Activated CD8-positive, alpha-beta T cell treated with anti-CD3 and anti-CD28 coated beads, Interleukin-2, amount 10 ng/mL, durations not matched to agents 7 days and 5 days (primary cell): ENCODE results near the gene CPLX3. TPM values are rescaled to one million over a fixed set of nuclear protein-coding genes. Genes with fewer than 3 reads are reported as not detected.
A peak's percentile ranks its signal among the peaks of the same experiment; 100 is the strongest.

Experiments used
- ATAC-seq: fragments of 150-1000 bp; cut with Tn5 transposase; one replicate; pipeline ENCODE4 v1.10.0; 2021; ENCODE audit warnings: moderate library complexity
- CTCF ChIA-PET: fragments of 350-600 bp; sonication (Branson Sonifier 250); formaldehyde crosslinking; loops from one replicate; lab custom pipeline; 2021; ENCODE audit warnings: antibody characterized with exemption; lab: Charles Lee
- POLR2A ChIA-PET: fragments of 350-600 bp; sonication (Branson Sonifier 250); formaldehyde crosslinking; loops from one replicate; lab custom pipeline; 2021; ENCODE audit warnings: antibody characterized with exemption; lab: Charles Lee
- DNase-seq: peaks from one replicate; pipeline ENCODE4 v3.0.0-alpha.2; 2020
- H3K27ac Mint-ChIP-seq: one replicate; pipeline ENCODE4 v1.8.0; 2021; ENCODE audit warnings: mild to moderate bottlenecking, mixed read lengths
- H3K27me3 Mint-ChIP-seq: one replicate; pipeline ENCODE4 v1.8.0; 2021; ENCODE audit warnings: low read depth, mixed read lengths
- H3K36me3 Mint-ChIP-seq: one replicate; pipeline ENCODE4 v1.8.0; 2021; ENCODE audit warnings: low read depth, mixed read lengths
- H3K4me1 Mint-ChIP-seq: one replicate; pipeline ENCODE4 v1.8.0; 2021; ENCODE audit warnings: low read depth, mixed read lengths
- H3K4me3 Mint-ChIP-seq: one replicate; pipeline ENCODE4 v1.8.0; 2021; ENCODE audit warnings: mild to moderate bottlenecking, mixed read lengths
- H3K9me3 Mint-ChIP-seq: one replicate; pipeline ENCODE4 v1.8.0; 2022; ENCODE audit warnings: mixed read lengths; ENCODE audit not compliant: insufficient read depth
- total RNA-seq, 2 experiments: library from RNA; stranded (reverse); gene quantifications; one replicate each; pipeline ENCODE4 v1.2.3, GENCODE V29; 2021

CPLX3 gene
- total RNA-seq, 2 experiments from 2014 or later: not detected

- ChIA-PET POLR2A (interaction anchor here (0.8 to 1.3 kb wide), 2 partner anchors 19 to 39 kb away, joined by 3 read pairs; partner anchors contain the start of gene CPLX3), CTCF (interaction anchor here (1.0 to 7.2 kb wide), 3 partner anchors 14 to 36 kb away, joined by 4 to 27 read pairs (median 4); no protein-coding TSS in a partner anchor)
- peaks cover 23% of the 10 kb centered on the region for H3K4me1 Mint-ChIP-seq
- no peak for DNase-seq
- H3K27ac Mint-ChIP-seq: peak overlapping the region; percentile 44
- H3K27me3 Mint-ChIP-seq: peaks cover 7% of the 10 kb centered on the region
- no peak overlapping the region for H3K4me3 Mint-ChIP-seq
- H3K36me3 Mint-ChIP-seq: peaks cover 25% of the 10 kb centered on the region
- no peak for ATAC-seq
- H3K9me3 Mint-ChIP-seq: no peaks in the 10 kb centered on the region
These were observed 19.1 kb upstream of the CPLX3 start for GRCh38 chr15:74807282-74807681.

GRCh38 chr15:74808078-74808839 is 18.2 kb upstream of the CPLX3 start:
- Mint-ChIP-seq H3K27me3 (peaks cover 7% of the 10 kb centered on the region), H3K27ac (peak overlapping the region; percentile 55), H3K9me3 (no peaks in the 10 kb centered on the region), H3K4me3 (no peak overlapping the region), H3K36me3 (peaks cover 18% of the 10 kb centered on the region), H3K4me1 (peaks cover 23% of the 10 kb centered on the region)
- POLR2A ChIA-PET: interaction anchor here (0.7 to 1.3 kb wide), 2 partner anchors 40 to 163 kb away, joined by 3 read pairs; no protein-coding TSS in a partner anchor
- CTCF ChIA-PET: interaction anchor here (0.6 to 7.2 kb wide), 7 partner anchors 9 to 93 kb away, joined by 3 to 27 read pairs (median 4); no protein-coding TSS in a partner anchor
- DNase-seq: no peak
- ATAC-seq: no peak

DNA sequence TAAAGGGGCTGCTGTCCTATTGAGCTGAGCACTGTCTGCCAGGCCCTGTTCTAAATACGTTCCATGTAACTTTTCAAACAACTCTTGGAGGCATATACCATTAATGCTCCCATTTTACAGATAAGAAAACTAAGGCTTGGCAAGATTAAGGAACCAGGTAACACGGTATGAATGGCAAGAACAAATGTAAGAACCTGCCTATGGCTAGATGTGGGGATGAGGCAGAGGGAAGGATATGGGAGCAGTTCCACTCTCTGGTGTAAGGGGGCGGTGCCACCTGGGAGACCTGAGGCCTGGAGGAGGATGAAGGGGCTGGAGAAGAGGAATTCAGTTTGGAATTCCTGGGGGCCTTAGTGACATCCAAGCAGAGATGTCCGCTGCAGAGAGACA is 17.6 kb upstream of the CPLX3 start:
- H3K4me3 Mint-ChIP-seq: no peak overlapping the region
- CTCF ChIA-PET: interaction anchor here (0.6 to 1.4 kb wide), 4 partner anchors 9 to 93 kb away, joined by 3 to 4 read pairs (median 4); no protein-coding TSS in a partner anchor
- H3K9me3 Mint-ChIP-seq: no peaks in the 10 kb centered on the region
- H3K27me3 Mint-ChIP-seq: peaks cover 7% of the 10 kb centered on the region
- POLR2A ChIA-PET: interaction anchor here (1.3 kb wide), 1 partner anchor 41 kb away, joined by 3 read pairs; no protein-coding TSS in a partner anchor
- peak overlapping the region; percentile 56 for H3K27ac Mint-ChIP-seq
- peaks cover 16% of the 10 kb centered on the region for H3K36me3 Mint-ChIP-seq
- peaks cover 23% of the 10 kb centered on the region for H3K4me1 Mint-ChIP-seq
- ATAC-seq (no peak), DNase-seq (no peak)

DNA sequence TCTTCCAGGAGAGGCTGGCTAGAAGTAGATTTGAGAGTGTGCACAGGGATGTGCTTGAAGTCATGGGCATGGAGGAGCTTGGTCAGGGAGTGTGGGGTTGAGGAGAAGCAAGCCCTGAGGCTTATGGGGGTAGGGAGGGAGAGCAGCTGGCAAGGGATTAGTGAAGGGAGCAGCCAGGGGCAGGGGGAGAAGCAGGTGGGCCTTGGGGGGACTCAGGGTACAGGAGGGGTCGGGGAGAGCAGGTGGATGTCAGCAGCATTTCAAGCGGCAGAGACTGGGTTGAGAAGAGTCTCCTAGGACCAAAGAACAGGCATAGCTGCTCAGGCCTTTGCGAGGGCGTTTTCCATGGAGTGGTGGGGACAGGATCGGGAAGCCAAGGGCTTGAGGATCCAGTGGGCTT is 17.2 kb upstream of the CPLX3 start:
- CTCF ChIA-PET: interaction anchor here (0.6 to 1.8 kb wide), 6 partner anchors 21 to 92 kb away, joined by 3 to 6 read pairs (median 4); no protein-coding TSS in a partner anchor
- Mint-ChIP-seq H3K27ac (peak overlapping the region; percentile 56), H3K9me3 (no peaks in the 10 kb centered on the region), H3K27me3 (peaks cover 7% of the 10 kb centered on the region), H3K36me3 (peaks cover 12% of the 10 kb centered on the region), H3K4me1 (peaks cover 22% of the 10 kb centered on the region), H3K4me3 (no peak overlapping the region)
- ATAC-seq (no peak), DNase-seq (no peak)
- POLR2A ChIA-PET: interaction anchor here (0.6 kb wide), 1 partner anchor 138 kb away, joined by 3 read pairs; no protein-coding TSS in a partner anchor

DNA sequence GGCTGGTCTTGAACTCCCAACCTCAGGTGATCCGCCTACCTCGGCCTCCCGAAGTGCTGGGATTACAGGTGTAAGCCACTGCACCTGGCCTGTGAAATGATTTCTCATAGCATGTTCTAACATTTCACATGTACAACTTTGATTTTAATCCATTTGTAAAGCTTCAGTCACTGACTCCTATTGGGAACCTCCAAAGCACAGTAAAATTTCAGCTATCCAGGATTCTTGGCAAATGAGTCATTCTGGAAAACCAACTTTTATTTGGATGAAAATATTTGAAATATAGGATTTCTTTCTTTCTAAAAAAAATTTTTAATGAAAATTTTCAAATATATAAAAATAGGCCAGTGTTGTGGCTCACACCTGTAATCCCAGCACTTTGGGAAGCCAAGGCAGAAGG is 16.5 kb upstream of the CPLX3 start:
- ChIA-PET CTCF (interaction anchor here (0.8 to 1.8 kb wide), 4 partner anchors 22 to 92 kb away, joined by 3 to 6 read pairs (median 4); no protein-coding TSS in a partner anchor), POLR2A (interaction anchor here (0.6 to 0.8 kb wide), 2 partner anchors 35 to 138 kb away, joined by 3 read pairs; no protein-coding TSS in a partner anchor)
- Mint-ChIP-seq H3K4me1 (peaks cover 18% of the 10 kb centered on the region), H3K36me3 (peaks cover 4% of the 10 kb centered on the region), H3K27ac (no peak overlapping the region), H3K4me3 (no peak overlapping the region), H3K27me3 (peaks cover 7% of the 10 kb centered on the region), H3K9me3 (no peaks in the 10 kb centered on the region)
- DNase-seq: no peak
- no peak for ATAC-seq

GRCh38 chr15:74812533-74812932 is 13.9 kb upstream of the CPLX3 start, which contains the start of gene LMAN1L:
TSS of gene LMAN1L (plus strand) at chr15:74812835. CDS start at chr15:74812855, 20 bp downstream.
- no peak for ATAC-seq
- no peaks in the 10 kb centered on the region for H3K9me3 Mint-ChIP-seq
- no peaks in the 10 kb centered on the region for H3K36me3 Mint-ChIP-seq

GRCh38 chr15:74815121-74815934 is 11.1 kb upstream of the CPLX3 start:
- Mint-ChIP-seq H3K36me3 (no peaks in the 10 kb centered on the region), H3K9me3 (no peaks in the 10 kb centered on the region), H3K4me3 (no peak overlapping the region), H3K27me3 (peaks cover 2% of the 10 kb centered on the region), H3K4me1 (peaks cover 11% of the 10 kb centered on the region), H3K27ac (no peak overlapping the region)
- ATAC-seq (no peak), DNase-seq (no peak)
- ChIA-PET CTCF (interaction anchor here (1.1 to 1.5 kb wide), 2 partner anchors 86 to 181 kb away, joined by 3 to 4 read pairs; no protein-coding TSS in a partner anchor), POLR2A (no interaction called here)

More at GRCh38 chr15:74812533-74812932, 13.9 kb upstream of the CPLX3 start, which contains the start of gene LMAN1L:
- Mint-ChIP-seq H3K4me1 (peaks cover 4% of the 10 kb centered on the region), H3K27me3 (peaks cover 7% of the 10 kb centered on the region), H3K4me3 (no peak within 1 kb of the TSS), H3K27ac (peak within 1 kb of the TSS; percentile 30)
- POLR2A ChIA-PET: no interaction called here
- no peak for DNase-seq
- CTCF ChIA-PET: no interaction called here

- ATAC-seq (no peak), DNase-seq (no peak)
- H3K9me3 Mint-ChIP-seq: no peaks in the 10 kb centered on the region
- ChIA-PET CTCF (interaction anchor here (1.1 to 1.5 kb wide), 2 partner anchors 86 to 181 kb away, joined by 3 to 4 read pairs; no protein-coding TSS in a partner anchor), POLR2A (no interaction called here)
- no peak overlapping the region for H3K4me3 Mint-ChIP-seq
- peaks cover 11% of the 10 kb centered on the region for H3K4me1 Mint-ChIP-seq
- H3K27ac Mint-ChIP-seq: no peak overlapping the region
- no peaks in the 10 kb centered on the region for H3K36me3 Mint-ChIP-seq
- H3K27me3 Mint-ChIP-seq: peaks cover 2% of the 10 kb centered on the region
These were observed 10.5 kb upstream of the CPLX3 start for GRCh38 chr15:74815961-74816360.

GRCh38 chr15:74816624-74817369 is 9.6 kb upstream of the CPLX3 start:
- no peaks in the 10 kb centered on the region for H3K27me3 Mint-ChIP-seq
- ATAC-seq (no peak), DNase-seq (no peak)
- ChIA-PET POLR2A (no interaction called here), CTCF (no interaction called here)
- peaks cover 11% of the 10 kb centered on the region for H3K4me1 Mint-ChIP-seq
- H3K9me3 Mint-ChIP-seq: no peaks in the 10 kb centered on the region
- H3K36me3 Mint-ChIP-seq: no peaks in the 10 kb centered on the region
- H3K4me3 Mint-ChIP-seq: no peak overlapping the region
- H3K27ac Mint-ChIP-seq: no peak overlapping the region

GRCh38 chr15:74817370-74817737 is 9.1 kb upstream of the CPLX3 start:
- H3K27me3 Mint-ChIP-seq: no peaks in the 10 kb centered on the region
- peaks cover 11% of the 10 kb centered on the region for H3K4me1 Mint-ChIP-seq
- DNase-seq (no peak), ATAC-seq (no peak)
- H3K27ac Mint-ChIP-seq: no peak overlapping the region
- H3K4me3 Mint-ChIP-seq: no peak overlapping the region
- CTCF ChIA-PET: no interaction called here
- no peaks in the 10 kb centered on the region for H3K36me3 Mint-ChIP-seq
- no peaks in the 10 kb centered on the region for H3K9me3 Mint-ChIP-seq
- POLR2A ChIA-PET: no interaction called here

GRCh38 chr15:74820056-74820455 is 6.4 kb upstream of the CPLX3 start:
- ATAC-seq (no peak), DNase-seq (no peak)
- Mint-ChIP-seq H3K27me3 (peaks cover 2% of the 10 kb centered on the region), H3K9me3 (no peaks in the 10 kb centered on the region), H3K4me3 (no peak overlapping the region), H3K4me1 (peaks cover 11% of the 10 kb centered on the region), H3K27ac (no peak overlapping the region), H3K36me3 (no peaks in the 10 kb centered on the region)
- ChIA-PET POLR2A (no interaction called here), CTCF (interaction anchor here (1.6 to 2.0 kb wide), 2 partner anchors 52 to 81 kb away, joined by 3 to 6 read pairs; no protein-coding TSS in a partner anchor)
